HK-2 (cell line): ENCODE data around the gene ASIC1.

Source experiments
- DNase-seq: peaks from one replicate; pipeline ENCODE4 v3.0.0-alpha.2; 2018; ENCODE audit not compliant: unreplicated experiment

The ASIC1 gene

GRCh38 chr12:50107416-50108268 is 50.2 kb downstream of the ASIC1 start:
- no peak for DNase-seq

GRCh38 chr12:50109319-50109718 is 51.9 kb downstream of the ASIC1 start:
- DNase-seq: no peak

- DNase-seq: peak; percentile 44
Observed at GRCh38 chr12:50110127-50110761, 52.8 kb downstream of the ASIC1 start.

- DNase-seq: peak; percentile 82
Observed at GRCh38 chr12:50110762-50111351, 53.5 kb downstream of the ASIC1 start.

GRCh38 chr12:50111395-50111692 is 53.9 kb downstream of the ASIC1 start:
- DNase-seq: no peak

GRCh38 chr12:50111693-50112455 is 54.5 kb downstream of the ASIC1 start, which contains the start of gene COX14:
COX14 (plus strand) TSS chr12:50112236; CDS start chr12:50120044, 7,808 bp downstream.
- DNase-seq: peak; percentile 99

GRCh38 chr12:50112456-50113218 is 55.2 kb downstream of the ASIC1 start:
- no peak for DNase-seq

- no peak for DNase-seq
Observed at GRCh38 chr12:50117057-50117622, 59.7 kb downstream of the ASIC1 start.

GRCh38 chr12:50119387-50119786 is 62.0 kb downstream of the ASIC1 start:
- no peak for DNase-seq

- DNase-seq: no peak
Observed at GRCh38 chr12:50120521-50120920, 63.1 kb downstream of the ASIC1 start.

GRCh38 chr12:50120953-50121352 is 63.6 kb downstream of the ASIC1 start:
- no peak for DNase-seq

- no peak for DNase-seq
Observed at GRCh38 chr12:50121641-50122040, 64.2 kb downstream of the ASIC1 start.

- DNase-seq: no peak
Observed at GRCh38 chr12:50123203-50123602, 65.8 kb downstream of the ASIC1 start.

GRCh38 chr12:50127546-50127945 is 70.2 kb downstream of the ASIC1 start:
- no peak for DNase-seq

GRCh38 chr12:50129290-50129689 is 71.9 kb downstream of the ASIC1 start:
- no peak for DNase-seq

- no peak for DNase-seq
Observed at GRCh38 chr12:50132505-50133135, 75.2 kb downstream of the ASIC1 start.
